HEK293 (cell line): Measurements from ENCODE around the gene FOXC1.

Source experiments
- EGR2 ChIP-seq: fragments of 450-650 bp; formaldehyde crosslinking; IDR thresholded peaks from 2 replicates; pipeline ENCODE4 v1.5.1; 2016; ENCODE audit warnings: low read depth, missing biosample characterization, missing genetic modification characterization
- GFI1B ChIP-seq: fragments of 450-650 bp; formaldehyde crosslinking; IDR thresholded peaks from 2 replicates; pipeline ENCODE4 v1.5.1; 2016; ENCODE audit warnings: missing biosample characterization, missing genetic modification characterization
- GLIS1 ChIP-seq: fragments of 450-650 bp; formaldehyde crosslinking; IDR thresholded peaks from 2 replicates; pipeline ENCODE4 v1.5.1; 2016; ENCODE audit warnings: missing biosample characterization, missing genetic modification characterization
- HIC1 ChIP-seq: fragments of 450-650 bp; formaldehyde crosslinking; IDR thresholded peaks from 2 replicates; pipeline ENCODE4 v1.5.1; 2016; ENCODE audit warnings: missing biosample characterization, missing genetic modification characterization
- HOXA7 ChIP-seq: sonication (generic); formaldehyde crosslinking; IDR thresholded peaks from 2 replicates; pipeline ENCODE4 v1.8.1; 2022; ENCODE audit warnings: missing genetic modification reagents, borderline replicate concordance
- HOXD13 ChIP-seq: sonication (generic); formaldehyde crosslinking; IDR thresholded peaks from 2 replicates; pipeline ENCODE4 v1.8.0; 2022; ENCODE audit warnings: missing genetic modification reagents, borderline replicate concordance
- IKZF3 ChIP-seq: fragments of 450-650 bp; IDR thresholded peaks from 2 replicates; pipeline ENCODE4 v1.5.0; 2018; ENCODE audit warnings: missing biosample characterization, mild to moderate bottlenecking, missing genetic modification characterization, moderate library complexity
- KLF10 ChIP-seq: fragments of 450-650 bp; IDR thresholded peaks from 2 replicates; pipeline ENCODE4 v1.5.1; 2018; ENCODE audit warnings: missing biosample characterization, mild to moderate bottlenecking, missing genetic modification characterization
- MYNN ChIP-seq: fragments of 450-650 bp; formaldehyde crosslinking; IDR thresholded peaks from 2 replicates; pipeline ENCODE4 v1.5.1; 2016; ENCODE audit warnings: missing biosample characterization, missing genetic modification characterization, borderline replicate concordance
- SP2 ChIP-seq: fragments of 450-650 bp; formaldehyde crosslinking; IDR thresholded peaks from 2 replicates; pipeline ENCODE4 v1.5.1; 2016; ENCODE audit warnings: missing biosample characterization, missing genetic modification characterization
- ZBTB20 ChIP-seq: fragments of 450-650 bp; formaldehyde crosslinking; IDR thresholded peaks from 2 replicates; pipeline ENCODE4 v1.5.1; 2016; ENCODE audit warnings: missing biosample characterization, missing genetic modification characterization
- ZBTB44 ChIP-seq: fragments of 450-650 bp; IDR thresholded peaks from 2 replicates; pipeline ENCODE4 v1.5.1; 2018; ENCODE audit warnings: missing biosample characterization, mild to moderate bottlenecking, missing genetic modification characterization
- ZNF121 ChIP-seq: fragments of 450-650 bp; formaldehyde crosslinking; IDR thresholded peaks from 2 replicates; pipeline ENCODE4 v1.5.1; 2016; ENCODE audit warnings: missing biosample characterization, missing genetic modification characterization
- ZNF155 ChIP-seq: fragments of 450-650 bp; formaldehyde crosslinking; IDR thresholded peaks from 2 replicates; pipeline ENCODE4 v1.5.1; 2016; ENCODE audit warnings: missing biosample characterization, missing genetic modification characterization
- ZNF175 ChIP-seq: fragments of 450-650 bp; formaldehyde crosslinking; IDR thresholded peaks from 2 replicates; pipeline ENCODE4 v1.5.1; 2016; ENCODE audit warnings: missing biosample characterization, missing genetic modification characterization
- ZNF280D ChIP-seq: fragments of 450-650 bp; formaldehyde crosslinking; IDR thresholded peaks from 2 replicates; pipeline ENCODE4 v1.5.1; 2016; ENCODE audit warnings: missing biosample characterization, missing genetic modification characterization
- ZNF324 ChIP-seq: fragments of 450-650 bp; formaldehyde crosslinking; IDR thresholded peaks from 2 replicates; pipeline ENCODE4 v1.5.1; 2016; ENCODE audit warnings: missing biosample characterization, missing genetic modification characterization
- ZNF341 ChIP-seq: fragments of 450-650 bp; formaldehyde crosslinking; IDR thresholded peaks from 2 replicates; pipeline ENCODE4; 2016; ENCODE audit warnings: low read depth, missing biosample characterization, missing genetic modification characterization
- ZNF354C ChIP-seq: fragments of 450-650 bp; formaldehyde crosslinking; IDR thresholded peaks from 2 replicates; pipeline ENCODE4 v1.5.1; 2016; ENCODE audit warnings: missing biosample characterization, missing genetic modification characterization, low read depth, borderline replicate concordance
- ZNF518A ChIP-seq: fragments of 450-650 bp; formaldehyde crosslinking; conservative IDR thresholded peaks from 2 replicates; pipeline ENCODE4 v1.5.1; 2016; ENCODE audit warnings: low read depth, missing biosample characterization, missing genetic modification characterization
- ZNF561 ChIP-seq: fragments of 450-650 bp; IDR thresholded peaks from 2 replicates; pipeline ENCODE4 v1.5.1; 2018; ENCODE audit warnings: missing biosample characterization, missing genetic modification characterization, borderline replicate concordance
- ZNF626 ChIP-seq: fragments of 450-650 bp; sonication (Bioruptor Pico); formaldehyde crosslinking; IDR thresholded peaks from 2 replicates; pipeline ENCODE4 v1.5.1; 2018; ENCODE audit warnings: missing biosample characterization, missing genetic modification characterization, inconsistent platforms
- ZNF701 ChIP-seq: fragments of 450-650 bp; formaldehyde crosslinking; IDR thresholded peaks from 2 replicates; pipeline ENCODE4 v1.5.1; 2016; ENCODE audit warnings: missing biosample characterization, missing genetic modification characterization
- ZNF747 ChIP-seq: fragments of 450-650 bp; formaldehyde crosslinking; IDR thresholded peaks from 2 replicates; pipeline ENCODE4 v1.5.1; 2016; ENCODE audit warnings: missing biosample characterization, missing genetic modification characterization
- ZSCAN18 ChIP-seq: fragments of 450-650 bp; formaldehyde crosslinking; IDR thresholded peaks from 2 replicates; pipeline ENCODE4 v1.5.1; 2016; ENCODE audit warnings: missing biosample characterization, missing genetic modification characterization

Gene FOXC1

GRCh38 chr6:1597121-1597744, 12.5 kb upstream of the FOXC1 start (continued):
- TF ChIP-seq HIC1 (tag by site-specific recombination), result no peak
- peak; percentile 80 for TF ChIP-seq IKZF3 (tag by site-specific recombination)
- no peak for TF ChIP-seq ZNF155 (tag by site-specific recombination)
- TF ChIP-seq EGR2 (tag by site-specific recombination), result peak; percentile 73
- no peak for TF ChIP-seq ZNF121 (tag by site-specific recombination)
- peak; percentile 69 for TF ChIP-seq ZBTB20 (tag by site-specific recombination)
- no peak for TF ChIP-seq HOXA7 (CRISPR knock-in tag)
- no peak for TF ChIP-seq ZNF175 (tag by site-specific recombination)
- no peak for TF ChIP-seq SP2 (tag by site-specific recombination)
- peak; percentile 38; the same call in 1 of the 2 replicates for TF ChIP-seq ZNF518A (tag by site-specific recombination)
- no peak for TF ChIP-seq ZNF626
- TF ChIP-seq MYNN (tag by site-specific recombination), result no peak
- no peak for TF ChIP-seq HOXD13 (CRISPR knock-in tag)
- TF ChIP-seq ZNF561, result peak; percentile 56
- no peak for TF ChIP-seq ZNF747 (tag by site-specific recombination)
- TF ChIP-seq ZNF280D (tag by site-specific recombination), result no peak
- TF ChIP-seq KLF10 (tag by site-specific recombination), result peak; percentile 54; the same call in 1 of the 2 replicates
- TF ChIP-seq ZNF341, result peak; percentile 99
- peak; percentile 26 for TF ChIP-seq GLIS1 (tag by site-specific recombination)
- no peak for TF ChIP-seq ZNF701 (tag by site-specific recombination)
- TF ChIP-seq ZBTB44 (tag by site-specific recombination), result no peak
- peak; percentile 25; the same call in 1 of the 2 replicates for TF ChIP-seq GFI1B
- no peak for TF ChIP-seq ZNF354C (tag by site-specific recombination)
- peak; percentile 47 for TF ChIP-seq ZNF324 (tag by site-specific recombination)
- peak; percentile 81; the same call in 1 of the 2 replicates for TF ChIP-seq ZSCAN18 (tag by site-specific recombination)
